ENCODE results near the gene AGT.

- TF ChIP-seq CTCF (optimal IDR thresholded peaks at IDR 0.05 in 1 of 3, IDR thresholded peaks at IDR 0.05 in 1 of 3, conservative IDR thresholded peaks at IDR 0.05 in 1 of 3; ENCODE audit: extremely low read depth in 1 of 3, insufficient read depth in 2 of 3, low read length in 3 of 3) (no peak), EZH2 (IDR thresholded peaks at IDR 0.05; ENCODE audit: low read length) (no peak)
Measured at GRCh38 chr1:230682274-230682673, 31.6 kb downstream of the AGT start.
